Measurements from ENCODE around the gene SLC25A27. TPM values are rescaled to one million over a fixed set of nuclear protein-coding genes. Genes with fewer than 3 reads are reported as not detected.
A peak's percentile ranks its signal among the peaks of the same experiment; 100 is the strongest.

Gene SLC25A27
- total RNA-seq, 1 donor from 2014 or later, result 6.9 TPM

GRCh38 chr6:46653439-46654195 is 842 bp downstream of the SLC25A27 start:
- no peak for DNase-seq (ENCODE audit: low read depth)
- TF ChIP-seq, protein P1, sequence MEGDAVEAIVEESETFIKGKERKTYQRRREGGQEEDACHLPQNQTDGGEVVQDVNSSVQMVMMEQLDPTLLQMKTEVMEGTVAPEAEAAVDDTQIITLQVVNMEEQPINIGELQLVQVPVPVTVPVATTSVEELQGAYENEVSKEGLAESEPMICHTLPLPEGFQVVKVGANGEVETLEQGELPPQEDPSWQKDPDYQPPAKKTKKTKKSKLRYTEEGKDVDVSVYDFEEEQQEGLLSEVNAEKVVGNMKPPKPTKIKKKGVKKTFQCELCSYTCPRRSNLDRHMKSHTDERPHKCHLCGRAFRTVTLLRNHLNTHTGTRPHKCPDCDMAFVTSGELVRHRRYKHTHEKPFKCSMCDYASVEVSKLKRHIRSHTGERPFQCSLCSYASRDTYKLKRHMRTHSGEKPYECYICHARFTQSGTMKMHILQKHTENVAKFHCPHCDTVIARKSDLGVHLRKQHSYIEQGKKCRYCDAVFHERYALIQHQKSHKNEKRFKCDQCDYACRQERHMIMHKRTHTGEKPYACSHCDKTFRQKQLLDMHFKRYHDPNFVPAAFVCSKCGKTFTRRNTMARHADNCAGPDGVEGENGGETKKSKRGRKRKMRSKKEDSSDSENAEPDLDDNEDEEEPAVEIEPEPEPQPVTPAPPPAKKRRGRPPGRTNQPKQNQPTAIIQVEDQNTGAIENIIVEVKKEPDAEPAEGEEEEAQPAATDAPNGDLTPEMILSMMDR (IDR thresholded peaks at IDR 0.05; ENCODE audit: insufficient read depth, low read length, poor library complexity, severe bottlenecking), result no peak
- Histone ChIP-seq H3K27me3 (ENCODE audit: control insufficient read depth, insufficient read depth, low read length) (no peaks in the 10 kb centered on the region), H3K36me3 (ENCODE audit: control insufficient read depth, insufficient read depth, low read length) (no peaks in the 10 kb centered on the region), H3K4me3 (ENCODE audit: low read depth, low read length) (peak overlapping the region; percentile 92)

- H3K4me3 ChIP-seq (ENCODE audit: low read depth, low read length), result no peak overlapping the region
- DNase-seq (ENCODE audit: low read depth), result no peak
- no peaks in the 10 kb centered on the region for H3K36me3 ChIP-seq (ENCODE audit: control insufficient read depth, insufficient read depth, low read length)
- H3K27me3 ChIP-seq (ENCODE audit: control insufficient read depth, insufficient read depth, low read length), result no peaks in the 10 kb centered on the region
- TF ChIP-seq, protein P1 (IDR thresholded peaks at IDR 0.05; ENCODE audit: insufficient read depth, low read length, poor library complexity, severe bottlenecking), result peak; percentile 44
These were observed 3.0 kb downstream of the SLC25A27 start for GRCh38 chr6:46655803-46656202.

GRCh38 chr6:46657642-46658041 is 4.9 kb downstream of the SLC25A27 start:
- TF ChIP-seq, protein P1 (IDR thresholded peaks at IDR 0.05; ENCODE audit: insufficient read depth, low read length, poor library complexity, severe bottlenecking), result no peak
- no peak for DNase-seq (ENCODE audit: low read depth)
- Histone ChIP-seq H3K36me3 (ENCODE audit: control insufficient read depth, insufficient read depth, low read length) (no peaks in the 10 kb centered on the region), H3K27me3 (ENCODE audit: control insufficient read depth, insufficient read depth, low read length) (no peaks in the 10 kb centered on the region), H3K4me3 (ENCODE audit: low read depth, low read length) (no peak overlapping the region)

DNA sequence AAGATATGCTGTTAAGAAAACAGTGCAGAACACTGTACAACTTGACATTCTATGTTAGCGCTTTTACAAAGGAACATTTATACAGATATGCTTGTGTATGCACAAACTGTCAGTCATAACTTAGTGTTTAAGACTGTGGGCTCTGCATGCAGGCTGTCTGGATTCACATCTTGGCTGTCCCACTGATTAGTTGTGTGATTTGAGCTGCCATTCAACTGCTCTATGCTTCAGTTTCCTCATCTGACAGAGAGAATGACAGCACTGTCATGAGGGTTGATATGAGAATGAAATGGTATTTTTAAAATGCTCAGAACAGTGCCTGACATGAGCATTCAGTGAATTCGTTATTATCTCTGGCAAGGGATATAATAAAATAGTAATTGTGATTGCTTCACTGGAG is 8.7 kb downstream of the SLC25A27 start:
- TF ChIP-seq, protein P1 (IDR thresholded peaks at IDR 0.05; ENCODE audit: insufficient read depth, low read length, poor library complexity, severe bottlenecking), result no peak
- no peak overlapping the region for H3K4me3 ChIP-seq (ENCODE audit: low read depth, low read length)
- no peak for DNase-seq (ENCODE audit: low read depth)
- H3K27me3 ChIP-seq (ENCODE audit: control insufficient read depth, insufficient read depth, low read length), result no peaks in the 10 kb centered on the region
- no peaks in the 10 kb centered on the region for H3K36me3 ChIP-seq (ENCODE audit: control insufficient read depth, insufficient read depth, low read length)

DNA sequence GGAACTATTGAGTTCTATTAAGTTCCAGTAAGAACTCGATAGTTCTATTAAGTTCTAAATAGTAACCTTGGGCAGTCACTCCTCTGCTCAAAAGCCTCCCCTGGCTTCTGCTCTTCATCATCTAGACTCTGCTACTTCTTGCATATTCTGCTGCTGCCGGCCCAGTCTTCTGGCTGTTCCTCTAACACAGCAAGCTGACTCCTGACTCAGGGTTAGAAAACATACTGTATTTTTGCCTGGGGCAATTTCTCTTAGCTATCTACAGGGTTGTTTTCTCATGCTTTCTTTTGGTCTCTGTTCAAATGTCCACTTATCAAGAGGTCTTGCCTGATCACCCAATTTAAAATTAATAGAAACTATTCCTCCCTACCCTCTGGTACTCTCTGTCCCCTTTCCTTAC is 14.6 kb downstream of the SLC25A27 start:
- no peak for DNase-seq (ENCODE audit: low read depth)

More for the DNA sequence above, 14.6 kb downstream of the SLC25A27 start:
- Histone ChIP-seq H3K4me3 (ENCODE audit: low read depth, low read length) (no peak overlapping the region), H3K36me3 (ENCODE audit: control insufficient read depth, insufficient read depth, low read length) (no peaks in the 10 kb centered on the region), H3K27me3 (ENCODE audit: control insufficient read depth, insufficient read depth, low read length) (no peaks in the 10 kb centered on the region)
- TF ChIP-seq, protein P1 (IDR thresholded peaks at IDR 0.05; ENCODE audit: insufficient read depth, low read length, poor library complexity, severe bottlenecking), result no peak
